Neural progenitor cell (in vitro differentiated cells): ENCODE results near the gene MRPL38. TPM values are rescaled to one million over a fixed set of nuclear protein-coding genes. Genes with fewer than 3 reads are reported as not detected.
"Not testable (repeated sequence)": the region's sequence is repeated elsewhere in the genome, so short reads cannot be mapped to it uniquely, and the experiment has no call there.

Source experiments
- DNase-seq: peaks from one replicate; pipeline ENCODE4 v3.0.0-alpha.2; 2016; ENCODE audit warnings: low spot score
- H2AFZ ChIP-seq: fragments of 200-600 bp; sonication (generic); replicated peaks from 2 replicates; pipeline ENCODE4 v1.6.1; 2016; ENCODE audit warnings: antibody characterized with exemption
- H3F3A ChIP-seq: fragments of 200-600 bp; sonication (generic); 2 replicates; pipeline ENCODE4 v1.6.1; 2016; ENCODE audit warnings: antibody characterized with exemption, low read depth
- H3K27ac ChIP-seq: fragments of 200-600 bp; sonication (generic); 2 replicates; pipeline ENCODE4 v1.5.1; 2016; ENCODE audit warnings: mild to moderate bottlenecking
- H3K27me3 ChIP-seq: fragments of 200-600 bp; sonication (generic); 2 replicates; pipeline ENCODE4 v1.6.1; 2016; ENCODE audit warnings: mild to moderate bottlenecking, moderate library complexity
- H3K36me3 ChIP-seq: fragments of 200-600 bp; sonication (generic); 2 replicates; pipeline ENCODE4 v1.5.1; 2016
- H3K4me1 ChIP-seq: fragments of 200-600 bp; sonication (generic); 2 replicates; pipeline ENCODE4 v1.6.1; 2016; ENCODE audit warnings: mixed run types
- H3K4me2 ChIP-seq: fragments of 200-600 bp; sonication (generic); 2 replicates; pipeline ENCODE4 v1.6.1; 2016
- H3K4me3 ChIP-seq: fragments of 200-600 bp; sonication (generic); 2 replicates; pipeline ENCODE4 v1.5.1; 2016
- H3K79me2 ChIP-seq: fragments of 200-600 bp; sonication (generic); 2 replicates; pipeline ENCODE4 v1.6.1; 2016; ENCODE audit warnings: low read depth
- H3K9ac ChIP-seq: fragments of 200-600 bp; sonication (generic); 2 replicates; pipeline ENCODE4 v1.6.1; 2016
- H3K9me3 ChIP-seq: fragments of 200-600 bp; sonication (generic); 2 replicates; pipeline ENCODE4 v1.5.1; 2016; ENCODE audit warnings: low read depth
- H4K20me1 ChIP-seq: fragments of 200-600 bp; sonication (generic); 2 replicates; pipeline ENCODE4 v1.6.1; 2016; ENCODE audit warnings: low read depth
- H3K27ac Mint-ChIP-seq: 3 replicates; pipeline ENCODE4 v1.8.0; 2021; ENCODE audit warnings: mixed read lengths
- H3K27me3 Mint-ChIP-seq: 2 replicates; pipeline ENCODE4 v1.8.0; 2022; ENCODE audit warnings: low read depth, mild to moderate bottlenecking, inconsistent platforms, moderate library complexity, mixed read lengths; ENCODE audit not compliant: insufficient read depth
- H3K36me3 Mint-ChIP-seq: 3 replicates; pipeline ENCODE4 v1.8.0; 2021; ENCODE audit warnings: mixed read lengths
- H3K4me1 Mint-ChIP-seq: 3 replicates; pipeline ENCODE4 v1.8.0; 2021; ENCODE audit warnings: mixed read lengths
- H3K4me3 Mint-ChIP-seq: 3 replicates; pipeline ENCODE4 v1.8.0; 2021; ENCODE audit warnings: mild to moderate bottlenecking, moderate library complexity, mixed read lengths
- H3K9me3 Mint-ChIP-seq: 3 replicates; pipeline ENCODE4 v1.8.0; 2020; ENCODE audit warnings: mixed read lengths
- CTCF ChIP-seq: fragments of 200-600 bp; sonication (generic); IDR thresholded peaks from 2 replicates; pipeline ENCODE4 v1.5.1; 2017; ENCODE audit warnings: antibody characterized with exemption, mild to moderate bottlenecking
- EZH2 ChIP-seq: fragments of 200-600 bp; sonication (generic); IDR thresholded peaks from 2 replicates; pipeline ENCODE4 v1.6.1; 2017; ENCODE audit warnings: antibody characterized with exemption, mild to moderate bottlenecking, moderate library complexity
- EZH2phosphoT487 ChIP-seq: fragments of 200-600 bp; sonication (generic); IDR thresholded peaks from 2 replicates; pipeline ENCODE4 v1.6.1; 2017; ENCODE audit warnings: antibody characterized with exemption
- total RNA-seq: library from RNA; depleted of rRNA; stranded (reverse); fragments of >200 nt; gene quantifications from 2 replicates; pipeline ENCODE4 v1.2.3, GENCODE V29; 2015; ENCODE audit warnings: low replicate concordance

MRPL38 gene
- total RNA-seq, 1 donor from 2014 or later: 26.8 TPM

GRCh38 chr17:75869282-75870141 is 35.2 kb downstream of the MRPL38 start:
- Histone ChIP-seq H3F3A (peaks cover 8% of the 10 kb centered on the region), H3K4me3 (no peak overlapping the region), H2AFZ (peak overlapping the region; percentile 75), H3K27ac (no peak overlapping the region), H3K9ac (no peak overlapping the region), H4K20me1 (no peaks in the 10 kb centered on the region), H3K4me2 (no peak overlapping the region), H3K4me1 (no peaks in the 10 kb centered on the region), H3K27me3 (no peaks in the 10 kb centered on the region), H3K79me2 (no peaks in the 10 kb centered on the region), H3K36me3 (no peaks in the 10 kb centered on the region), H3K9me3 (no peaks in the 10 kb centered on the region)
- H3K27ac Mint-ChIP-seq: peak overlapping the region; percentile 94
- H3K4me3 Mint-ChIP-seq: no peak overlapping the region
- H3K27me3 Mint-ChIP-seq: peaks cover 7% of the 10 kb centered on the region
- no peaks in the 10 kb centered on the region for H3K9me3 Mint-ChIP-seq
- no peak for TF ChIP-seq EZH2
- TF ChIP-seq CTCF: no peak
- TF ChIP-seq EZH2phosphoT487: no peak
- H3K36me3 Mint-ChIP-seq: no peaks in the 10 kb centered on the region
- no peak for DNase-seq
- peaks cover 31% of the 10 kb centered on the region for H3K4me1 Mint-ChIP-seq

GRCh38 chr17:75868730-75869281 is 35.9 kb downstream of the MRPL38 start:
- not testable (repeated sequence) for H2AFZ ChIP-seq, DNase-seq, H3K36me3 ChIP-seq, H3K4me2 ChIP-seq, H3K27me3 ChIP-seq, H3K36me3 Mint-ChIP-seq, H4K20me1 ChIP-seq, H3F3A ChIP-seq, H3K9me3 Mint-ChIP-seq, H3K4me1 ChIP-seq, H3K9ac ChIP-seq, H3K4me3 ChIP-seq, H3K4me3 Mint-ChIP-seq, H3K9me3 ChIP-seq, H3K27me3 Mint-ChIP-seq, H3K79me2 ChIP-seq, H3K27ac ChIP-seq
- H3K27ac Mint-ChIP-seq: peak overlapping the region; percentile 94
- peaks cover 35% of the 10 kb centered on the region for H3K4me1 Mint-ChIP-seq

GRCh38 chr17:75865404-75866188 is 39.1 kb downstream of the MRPL38 start:
- Mint-ChIP-seq H3K4me1 (peaks cover 34% of the 10 kb centered on the region), H3K27ac (peak overlapping the region; percentile 25)
- DNase-seq, H3K27me3 Mint-ChIP-seq, H3K9me3 Mint-ChIP-seq, H3K4me3 Mint-ChIP-seq, H3K36me3 ChIP-seq, H3K36me3 Mint-ChIP-seq, H3K9ac ChIP-seq, H3K4me3 ChIP-seq, H3K79me2 ChIP-seq, H3K27ac ChIP-seq, H3K9me3 ChIP-seq, H3K4me1 ChIP-seq, H3K4me2 ChIP-seq, H3F3A ChIP-seq, H4K20me1 ChIP-seq, H3K27me3 ChIP-seq: not testable (repeated sequence)
- H2AFZ ChIP-seq: peak overlapping the region; percentile 73

- H3K4me1 ChIP-seq, H3K36me3 ChIP-seq, H3K9ac ChIP-seq, H4K20me1 ChIP-seq, H3K4me2 ChIP-seq, H3K9me3 ChIP-seq, H3K4me3 ChIP-seq, H3K9me3 Mint-ChIP-seq, H3K27me3 Mint-ChIP-seq, H3K79me2 ChIP-seq, H3K27me3 ChIP-seq, H3F3A ChIP-seq, H3K4me3 Mint-ChIP-seq, H3K27ac ChIP-seq, H3K36me3 Mint-ChIP-seq, DNase-seq: not testable (repeated sequence)
- peak overlapping the region; percentile 57 for H3K27ac Mint-ChIP-seq
- H3K4me1 Mint-ChIP-seq: peaks cover 27% of the 10 kb centered on the region
- H2AFZ ChIP-seq: peak overlapping the region; percentile 73
These were observed 39.8 kb downstream of the MRPL38 start for GRCh38 chr17:75864887-75865286.
